IMR-90 (cell line): ENCODE measurements around the gene CFAP61. TPM values are rescaled to one million over a fixed set of nuclear protein-coding genes. Genes with fewer than 3 reads are reported as not detected.

Experiments
- ATAC-seq: fragments of 200-7000 bp; cut with Tn5 transposase; 2 replicates; pipeline ENCODE4 v1.9.1; 2020; ENCODE audit warnings: low read depth, mild to moderate bottlenecking, moderate library complexity
- BruUV-seq: library from RNA; stranded (reverse); fragments of 400-500 nt; replicated peaks from 2 replicates; lab custom pipeline; 2021; lab: Mats Ljungman, UMichigan
- CTCF ChIA-PET: fragments of 300-600 bp; formaldehyde crosslinking; extraction: SDS; loops from one replicate; lab custom pipeline; 2021; ENCODE audit warnings: antibody characterized with exemption; lab: Yijun Ruan, JAX
- POLR2A ChIA-PET: fragments of 300-600 bp; sonication (Branson Sonifier 250); formaldehyde crosslinking; loops from one replicate; lab custom pipeline; 2022; ENCODE audit warnings: antibody characterized with exemption; ENCODE audit not compliant: unreplicated experiment; lab: Charles Lee
- DNase-seq: peaks from one replicate; pipeline ENCODE4 v3.0.0; 2013
- H2AFZ ChIP-seq: replicated peaks from 2 replicates; pipeline ENCODE3; 2013; ENCODE audit warnings: low read length, mild to moderate bottlenecking; ENCODE audit not compliant: poor library complexity
- H2AK5ac ChIP-seq: 2 replicates; pipeline ENCODE4 v1.6.1; 2013; ENCODE audit warnings: low read depth, low read length, inconsistent platforms
- H2AK9ac ChIP-seq: replicated peaks from 2 replicates; pipeline ENCODE3; 2013; ENCODE audit warnings: mild to moderate bottlenecking, low read depth, low read length, moderate library complexity; ENCODE audit not compliant: poor library complexity
- H2BK120ac ChIP-seq: 2 replicates; pipeline ENCODE4 v1.6.1; 2013; ENCODE audit warnings: low read depth, low read length, inconsistent platforms
- H2BK15ac ChIP-seq: 3 replicates; pipeline ENCODE4 v1.6.1; 2013; ENCODE audit warnings: low read depth, low read length, inconsistent platforms
- H2BK20ac ChIP-seq: 2 replicates; pipeline ENCODE4 v1.6.1; 2013; ENCODE audit warnings: low read depth, mild to moderate bottlenecking, inconsistent platforms, low read length, moderate library complexity
- H2BK5ac ChIP-seq: 2 replicates; pipeline ENCODE4 v1.6.1; 2013; ENCODE audit warnings: mild to moderate bottlenecking, low read depth, low read length, inconsistent platforms; ENCODE audit not compliant: poor library complexity, severe bottlenecking
- H3K14ac ChIP-seq: replicated peaks from 2 replicates; pipeline ENCODE4 v1.6.1; 2013; ENCODE audit warnings: low read depth, low read length, inconsistent platforms
- H3K18ac ChIP-seq: 2 replicates; pipeline ENCODE4 v1.6.1; 2013; ENCODE audit warnings: low read depth, low read length, control low read depth
- H3K23ac ChIP-seq: 2 replicates; pipeline ENCODE4 v1.6.1; 2013; ENCODE audit warnings: low read depth, low read length, inconsistent platforms
- H3K27ac ChIP-seq: 2 replicates; pipeline ENCODE4 v1.5.1; 2013; ENCODE audit warnings: mild to moderate bottlenecking, control low read depth, low read length; ENCODE audit not compliant: insufficient read depth
- H3K27me3 ChIP-seq: 2 replicates; pipeline ENCODE4 v1.6.1; 2013; ENCODE audit warnings: low read length; ENCODE audit not compliant: control insufficient read depth, insufficient read depth
- H3K36me3 ChIP-seq: 2 replicates; pipeline ENCODE4 v1.6.1; 2013; ENCODE audit warnings: low read length, mixed read lengths; ENCODE audit not compliant: control insufficient read depth, insufficient read depth
- H3K4ac ChIP-seq: 2 replicates; pipeline ENCODE4 v1.6.1; 2013; ENCODE audit warnings: low read depth, low read length, inconsistent platforms
- H3K4me1 ChIP-seq: 2 replicates; pipeline ENCODE4 v1.6.1; 2013; ENCODE audit warnings: low read length, mixed read lengths; ENCODE audit not compliant: control insufficient read depth, insufficient read depth
- H3K4me2 ChIP-seq: 2 replicates; pipeline ENCODE4 v1.6.1; 2013; ENCODE audit warnings: low read depth, mild to moderate bottlenecking, control low read depth, low read length, moderate library complexity
- H3K4me3 ChIP-seq: 2 replicates; pipeline ENCODE4 v1.5.1; 2013; ENCODE audit warnings: low read depth, mild to moderate bottlenecking, control low read depth, low read length, moderate library complexity; ENCODE audit not compliant: insufficient read depth
- H3K56ac ChIP-seq: 2 replicates; pipeline ENCODE4 v1.6.1; 2013; ENCODE audit warnings: low read length, inconsistent platforms; ENCODE audit not compliant: insufficient read depth; ENCODE audit errors: extremely low read depth
- H3K79me1 ChIP-seq, 2 experiments: 2 replicates each; pipeline ENCODE4 v1.6.1; 2013; ENCODE audit warnings: low read length in 2 of 2, inconsistent platforms in 1 of 2, low read depth in 1 of 2
- H3K9ac ChIP-seq: 2 replicates; pipeline ENCODE4 v1.6.1; 2013; ENCODE audit warnings: low read depth, low read length, control low read depth
- H3K9me1 ChIP-seq: 2 replicates; pipeline ENCODE4 v1.6.1; 2013; ENCODE audit warnings: low read length, inconsistent platforms; ENCODE audit not compliant: insufficient read depth
- H3K9me3 ChIP-seq: 2 replicates; pipeline ENCODE4 v1.6.1; 2013; ENCODE audit warnings: low read length; ENCODE audit not compliant: control insufficient read depth, insufficient read depth
- H4K20me1 ChIP-seq: 2 replicates; pipeline ENCODE4 v1.6.1; 2013; ENCODE audit warnings: low read length, inconsistent platforms; ENCODE audit not compliant: insufficient read depth
- H4K5ac ChIP-seq: 2 replicates; pipeline ENCODE4 v1.6.1; 2013; ENCODE audit warnings: mild to moderate bottlenecking, low read depth, low read length, control low read depth
- H4K8ac ChIP-seq, 2 experiments: 2 replicates each; pipeline ENCODE4 v1.6.1; 2013; ENCODE audit warnings: low read depth in 2 of 2, low read length in 2 of 2, control low read depth in 1 of 2, inconsistent platforms in 1 of 2
- H4K91ac ChIP-seq: 2 replicates; pipeline ENCODE4 v1.6.1; 2013; ENCODE audit warnings: low read depth, low read length, inconsistent platforms; ENCODE audit not compliant: insufficient read depth
- BHLHE40 ChIP-seq: fragments of 150-350 bp; IDR thresholded peaks from 2 replicates; pipeline ENCODE4 v1.6.1; 2016; ENCODE audit warnings: mild to moderate bottlenecking, low read depth, low read length
- CEBPB ChIP-seq: IDR thresholded peaks from 2 replicates; pipeline ENCODE4 v1.6.1; 2012; ENCODE audit warnings: low read depth, low read length, improper control_type of control experiment
- CHD1 ChIP-seq: IDR thresholded peaks from 2 replicates; pipeline ENCODE4 v1.6.1; 2012; ENCODE audit warnings: low read depth, low read length, improper control_type of control experiment
- CTCF ChIP-seq: conservative IDR thresholded peaks from 2 replicates; pipeline ENCODE4 v1.5.1; 2012; ENCODE audit warnings: mild to moderate bottlenecking, low read depth, low read length, improper control_type of control experiment
- MAZ ChIP-seq: IDR thresholded peaks from 2 replicates; pipeline ENCODE4 v1.6.1; 2012; ENCODE audit warnings: low read depth, mild to moderate bottlenecking, low read length, improper control_type of control experiment, moderate library complexity, borderline replicate concordance
- POLR2A ChIP-seq: IDR thresholded peaks from 2 replicates; pipeline ENCODE4 v1.6.1; 2012; ENCODE audit warnings: mild to moderate bottlenecking, low read depth, low read length
- RAD21 ChIP-seq: IDR thresholded peaks from 2 replicates; pipeline ENCODE4 v1.6.1; 2012; ENCODE audit warnings: low read length, improper control_type of control experiment
- RFX5 ChIP-seq: IDR thresholded peaks from 2 replicates; pipeline ENCODE4 v1.8.0; 2012; ENCODE audit warnings: low read depth, mild to moderate bottlenecking, low read length, moderate library complexity
- SMC3 ChIP-seq: fragments of 150-350 bp; IDR thresholded peaks from 2 replicates; pipeline ENCODE4 v1.6.1; 2016; ENCODE audit warnings: low read depth, mild to moderate bottlenecking, antibody characterized with exemption, low read length, moderate library complexity
- WGBS, 2 experiments: methylation state at CpG; one replicate each; pipeline versions ENCODE4 v1.1.5 to v1.1.7; 2013; ENCODE audit warnings: missing lambda C conversion rate in 2 of 2; ENCODE audit not compliant: insufficient read length in 1 of 2; ENCODE audit errors: extremely low coverage in 2 of 2; 5-methylcytosine and 5-hydroxymethylcytosine counted together
- dilution Hi-C: fragments of 300-500 bp; cut with HindIII; formaldehyde crosslinking; loops from one replicate; pipeline ENCODE4 v1.14.3; 2018; ENCODE audit warnings: low sequenced_read_pairs; ENCODE audit not compliant: unreplicated experiment
- in situ Hi-C: fragments of 300-500 bp; cut with MboI; formaldehyde crosslinking; loops from 3 replicates; pipeline ENCODE4 v1.14.3; 2019; ENCODE audit warnings: low sequenced_read_pairs, inconsistent platforms, mixed read lengths
- intact Hi-C: fragments of 100-400 bp; cut with micrococcal nuclease; formaldehyde crosslinking; loops from 2 replicates; pipeline ENCODE4 v1.10.0; 2022
- polyA plus RNA-seq, 3 experiments: library from polyadenylated mRNA; depleted of rRNA; stranded (reverse); fragments of >200 nt; gene quantifications; 2 replicates each; pipeline ENCODE4 v1.2.3, GENCODE V29; 2012; ENCODE audit warnings: low replicate concordance in 1 of 3
- total RNA-seq: library from RNA; depleted of rRNA; stranded (reverse); fragments of >200 nt; gene quantifications from 2 replicates; pipeline ENCODE4 v1.2.3, GENCODE V29; 2012

Gene CFAP61
- total and polyA plus RNA-seq, 2 of the 4 experiments (the other 2 are of a cell fraction) = 0.07 TPM; not detected in 1

DNA sequence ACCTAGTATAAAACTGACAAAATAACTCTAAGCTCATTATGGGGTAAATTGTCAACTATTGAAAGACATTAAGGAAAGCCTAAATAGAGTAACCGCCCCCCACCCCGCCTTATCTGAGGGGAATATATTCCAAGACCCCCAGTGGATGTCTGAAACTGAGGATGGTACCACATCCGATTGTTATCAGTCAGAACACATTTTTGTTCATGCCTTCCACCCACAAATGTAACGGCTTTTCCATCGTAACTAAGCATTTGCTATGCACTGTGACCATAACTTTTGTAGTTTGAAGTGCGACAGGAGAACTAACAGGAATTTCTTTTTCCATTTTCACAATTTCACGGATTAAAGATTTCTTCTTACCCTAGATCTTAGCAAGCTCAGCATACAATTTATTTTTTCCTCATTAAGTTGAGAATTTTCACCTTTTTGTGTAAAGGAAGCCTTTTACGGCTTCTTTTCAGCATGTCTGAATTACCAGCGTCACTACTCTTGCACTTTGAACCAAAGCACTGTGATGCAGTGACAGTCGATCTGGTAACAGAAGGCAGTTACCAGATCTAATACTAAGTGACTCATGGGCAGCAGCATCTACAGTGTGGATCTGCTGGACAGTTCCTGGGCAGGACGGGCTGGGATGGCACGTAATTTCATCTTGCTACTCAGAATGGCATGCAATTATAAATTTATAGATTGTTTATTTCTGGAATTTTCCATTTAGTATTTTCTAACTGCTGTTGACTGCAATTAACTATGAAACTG, 11.8 kb downstream of the CFAP61 start:
- WGBS, 2 experiments = 76% methylated on average over 6 of the region's 12 CpGs; no CpG with 5 or more reads in 1 of the 2 experiments
- BruUV-seq = no TSS peak
- Histone ChIP-seq H2BK5ac (no peak overlapping the region), H2BK15ac (no peak overlapping the region), H3K4ac (no peak overlapping the region), H3K4me1 (no peaks in the 10 kb centered on the region), H2AK9ac (no peak overlapping the region), H3K27ac (no peak overlapping the region), H3K14ac (no peak overlapping the region), H3K23ac (no peak overlapping the region), H3K4me3 (no peak overlapping the region), H3K9me3 (no peaks in the 10 kb centered on the region), H3K9ac (no peak overlapping the region), H3K4me2 (no peak overlapping the region), H4K5ac (no peak overlapping the region), H2BK20ac (no peak overlapping the region), H4K91ac (no peak overlapping the region), H3K27me3 (peaks cover 12% of the 10 kb centered on the region), H4K8ac (no peak overlapping the region), H3K56ac (no peak overlapping the region), H3K79me1 (no peaks in the 10 kb centered on the region), H2BK120ac (no peak overlapping the region), H4K20me1 (no peaks in the 10 kb centered on the region), H3K9me1 (no peaks in the 10 kb centered on the region; the same call in 1 of the 2 replicates), H3K18ac (no peak overlapping the region), H2AFZ (no peak overlapping the region), H2AK5ac (no peak overlapping the region), H3K36me3 (no peaks in the 10 kb centered on the region)
- ChIA-PET POLR2A (no interaction called here), CTCF (no interaction called here)
- ATAC-seq (no peak), DNase-seq (no peak)
- in situ Hi-C loops = no loop called here
- intact Hi-C loops = no loop called here
- TF ChIP-seq MAZ (no peak), CEBPB (no peak), SMC3 (no peak), CHD1 (no peak), CTCF (no peak), BHLHE40 (no peak), POLR2A (no peak), RFX5 (no peak), RAD21 (no peak)
- dilution Hi-C loops = no loop called here
